Measurements from ENCODE around the gene WT1. TPM values are rescaled to one million over a fixed set of nuclear protein-coding genes. Genes with fewer than 3 reads are reported as not detected.
A peak's percentile ranks its signal among the peaks of the same experiment; 100 is the strongest.

Gene WT1
- total and polyA plus RNA-seq, 4 donors, result 0.05 to 0.06 TPM; not detected in 2

DNA sequence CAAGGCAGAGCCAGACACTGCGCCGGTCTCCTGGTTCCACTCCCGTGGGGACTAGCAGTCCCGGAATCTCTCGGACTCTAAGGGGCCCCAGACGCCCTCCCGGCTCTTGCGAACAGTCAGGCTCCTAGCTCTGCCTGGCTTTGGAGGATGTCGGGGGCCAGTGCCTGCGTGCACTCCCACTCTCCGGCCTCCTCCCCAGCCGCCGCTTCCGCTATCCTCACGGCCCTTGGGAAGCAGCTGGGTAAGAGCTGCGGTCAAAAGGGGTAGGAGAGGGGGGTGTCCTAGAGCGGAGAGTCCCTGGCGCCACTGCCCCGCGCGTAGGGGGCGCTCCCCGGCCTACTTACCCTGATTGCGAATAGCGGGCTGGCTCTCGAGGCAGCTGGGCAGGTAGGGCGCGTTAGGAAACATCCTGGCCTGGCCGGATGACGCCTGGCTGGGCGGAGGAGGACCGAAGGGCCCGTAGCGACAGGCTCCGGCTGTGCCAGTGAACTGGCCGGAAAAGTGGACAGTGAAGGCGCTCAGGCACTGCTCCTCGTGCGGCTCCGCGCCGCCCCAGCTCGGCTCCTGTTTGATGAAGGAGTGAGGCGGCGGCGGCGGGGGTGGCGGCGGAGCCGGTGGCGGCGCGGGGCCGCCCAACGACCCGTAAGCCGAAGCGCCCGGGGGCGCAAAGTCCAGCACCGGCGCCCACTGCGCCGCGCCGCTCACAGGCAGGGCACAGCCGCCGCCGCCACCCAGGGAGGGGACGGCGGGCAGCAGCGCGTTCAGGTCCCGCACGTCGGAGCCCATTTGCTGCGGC lies 785 bp downstream of the WT1 start:
- no peaks in the 10 kb centered on the region for H3K9me3 ChIP-seq (ENCODE audit: control insufficient read depth in 4 of 4, low read length in 3 of 4)
- H3K9ac ChIP-seq (ENCODE audit: low read depth in 1 of 2, low read length in 2 of 2), result no peak overlapping the region
- WGBS, result 3% methylated on average over 77 of the region's 77 CpGs
- no peaks in the 10 kb centered on the region for H3K36me3 ChIP-seq (ENCODE audit: control insufficient read depth in 4 of 4, insufficient read depth in 3 of 4, low read depth in 1 of 4, low read length in 3 of 4)
- H3K4me3 ChIP-seq (ENCODE audit: low read depth in 1 of 3, low read length in 3 of 3), result peak overlapping the region in 1 of 3 donors; percentile 45
- no peak overlapping the region for H3K27ac ChIP-seq (ENCODE audit: low read depth in 1 of 2, low read length in 2 of 2)
- no peak for DNase-seq (ENCODE audit: low spot score)
- peaks cover 17 to 60% (median 34%) of the 10 kb centered on the region in 4 donors for H3K4me1 ChIP-seq (ENCODE audit: control insufficient read depth in 4 of 4, insufficient read depth in 4 of 4, low read length in 3 of 4)
- TF ChIP-seq, protein P1, sequence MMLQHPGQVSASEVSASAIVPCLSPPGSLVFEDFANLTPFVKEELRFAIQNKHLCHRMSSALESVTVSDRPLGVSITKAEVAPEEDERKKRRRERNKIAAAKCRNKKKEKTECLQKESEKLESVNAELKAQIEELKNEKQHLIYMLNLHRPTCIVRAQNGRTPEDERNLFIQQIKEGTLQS (IDR thresholded peaks at IDR 0.05), result no peak
- TF ChIP-seq JUND (IDR thresholded peaks at IDR 0.05) (no peak), RXRA (IDR thresholded peaks at IDR 0.05) (no peak), CTCF (IDR thresholded peaks at IDR 0.05; ENCODE audit: low read depth, low read length, missing input control) (no peak), YY1 (IDR thresholded peaks at IDR 0.05) (no peak), NR2F2 (IDR thresholded peaks at IDR 0.05) (no peak), TAF1 (conservative IDR thresholded peaks at IDR 0.05) (no peak), HNF4A (conservative IDR thresholded peaks at IDR 0.05) (no peak), HNF4G (IDR thresholded peaks at IDR 0.05) (no peak), FOXA1 (IDR thresholded peaks at IDR 0.05) (no peak), FOXA2 (IDR thresholded peaks at IDR 0.05) (no peak)
- TF ChIP-seq, protein P2, sequence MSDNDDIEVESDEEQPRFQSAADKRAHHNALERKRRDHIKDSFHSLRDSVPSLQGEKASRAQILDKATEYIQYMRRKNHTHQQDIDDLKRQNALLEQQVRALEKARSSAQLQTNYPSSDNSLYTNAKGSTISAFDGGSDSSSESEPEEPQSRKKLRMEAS (IDR thresholded peaks at IDR 0.05), result no peak
- TF ChIP-seq, protein P3, sequence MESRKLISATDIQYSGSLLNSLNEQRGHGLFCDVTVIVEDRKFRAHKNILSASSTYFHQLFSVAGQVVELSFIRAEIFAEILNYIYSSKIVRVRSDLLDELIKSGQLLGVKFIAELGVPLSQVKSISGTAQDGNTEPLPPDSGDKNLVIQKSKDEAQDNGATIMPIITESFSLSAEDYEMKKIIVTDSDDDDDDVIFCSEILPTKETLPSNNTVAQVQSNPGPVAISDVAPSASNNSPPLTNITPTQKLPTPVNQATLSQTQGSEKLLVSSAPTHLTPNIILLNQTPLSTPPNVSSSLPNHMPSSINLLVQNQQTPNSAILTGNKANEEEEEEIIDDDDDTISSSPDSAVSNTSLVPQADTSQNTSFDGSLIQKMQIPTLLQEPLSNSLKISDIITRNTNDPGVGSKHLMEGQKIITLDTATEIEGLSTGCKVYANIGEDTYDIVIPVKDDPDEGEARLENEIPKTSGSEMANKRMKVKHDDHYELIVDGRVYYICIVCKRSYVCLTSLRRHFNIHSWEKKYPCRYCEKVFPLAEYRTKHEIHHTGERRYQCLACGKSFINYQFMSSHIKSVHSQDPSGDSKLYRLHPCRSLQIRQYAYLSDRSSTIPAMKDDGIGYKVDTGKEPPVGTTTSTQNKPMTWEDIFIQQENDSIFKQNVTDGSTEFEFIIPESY (IDR thresholded peaks at IDR 0.05), result no peak
- peaks cover 4 to 46% (median 32%) of the 10 kb centered on the region in 4 donors for H3K27me3 ChIP-seq (ENCODE audit: control insufficient read depth in 4 of 4, insufficient read depth in 4 of 4, low read length in 3 of 4)

DNA sequence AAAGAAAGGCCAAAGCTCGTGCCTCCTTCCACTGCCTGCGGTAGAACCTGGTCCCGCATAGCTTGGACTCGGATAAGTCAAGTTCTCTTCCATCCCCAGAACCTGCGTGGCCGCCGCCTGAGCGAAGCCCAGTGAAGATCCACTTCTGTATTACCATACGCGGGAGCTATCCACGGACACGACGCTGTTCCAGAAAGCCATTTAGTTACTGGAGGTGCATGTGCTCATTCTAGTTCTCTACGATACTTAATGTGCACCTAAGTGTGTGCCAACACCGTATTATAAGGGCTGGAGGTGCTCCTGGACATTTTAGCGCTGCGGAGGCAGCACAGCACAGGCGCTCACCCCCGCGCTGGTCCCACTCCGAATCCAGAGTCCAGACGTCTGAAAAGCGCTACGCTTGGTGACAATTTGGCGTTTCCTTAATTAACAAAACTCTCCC lies 1.4 kb downstream of the WT1 start:
- Histone ChIP-seq H3K9ac (ENCODE audit: low read depth in 1 of 2, low read length in 2 of 2) (no peak overlapping the region), H3K27ac (ENCODE audit: low read depth in 1 of 2, low read length in 2 of 2) (no peak overlapping the region), H3K36me3 (ENCODE audit: control insufficient read depth in 4 of 4, insufficient read depth in 3 of 4, low read depth in 1 of 4, low read length in 3 of 4) (no peaks in the 10 kb centered on the region), H3K27me3 (ENCODE audit: control insufficient read depth in 4 of 4, insufficient read depth in 4 of 4, low read length in 3 of 4) (peaks cover 4 to 41% (median 33%) of the 10 kb centered on the region in 4 donors), H3K9me3 (ENCODE audit: control insufficient read depth in 4 of 4, low read length in 3 of 4) (no peaks in the 10 kb centered on the region), H3K4me3 (ENCODE audit: low read depth in 1 of 3, low read length in 3 of 3) (no peak overlapping the region), H3K4me1 (ENCODE audit: control insufficient read depth in 4 of 4, insufficient read depth in 4 of 4, low read length in 3 of 4) (peaks cover 14 to 57% (median 34%) of the 10 kb centered on the region in 4 donors)
- WGBS, result 10% methylated on average over 25 of the region's 25 CpGs
- TF ChIP-seq NR2F2 (IDR thresholded peaks at IDR 0.05) (no peak), RXRA (IDR thresholded peaks at IDR 0.05) (no peak), YY1 (IDR thresholded peaks at IDR 0.05) (no peak), HNF4G (IDR thresholded peaks at IDR 0.05) (no peak), SP1 (IDR thresholded peaks at IDR 0.05) (no peak), GABPA (IDR thresholded peaks at IDR 0.05 in 1 of 2, conservative IDR thresholded peaks at IDR 0.05 in 1 of 2) (no peak), FOXA2 (IDR thresholded peaks at IDR 0.05) (no peak), RAD21 (IDR thresholded peaks at IDR 0.05) (no peak), EGR1 (IDR thresholded peaks at IDR 0.05; ENCODE audit: low read depth in 2 of 2) (no peak), CTCF (IDR thresholded peaks at IDR 0.05; ENCODE audit: low read depth, low read length, missing input control) (no peak), JUND (IDR thresholded peaks at IDR 0.05) (no peak), HNF4A (conservative IDR thresholded peaks at IDR 0.05) (no peak), FOXA1 (IDR thresholded peaks at IDR 0.05) (no peak)
- TF ChIP-seq, protein P1 (IDR thresholded peaks at IDR 0.05), result no peak
- TF ChIP-seq, protein P2 (IDR thresholded peaks at IDR 0.05), result no peak
- no peak for DNase-seq (ENCODE audit: low spot score)

Data from liver (tissue), 9 donors.